AG09309 (cell line): ENCODE data around the gene LRCOL1.
"Not testable (repeated sequence)": the region's sequence is repeated elsewhere in the genome, so short reads cannot be mapped to it uniquely, and the experiment has no call there.

Experiments used
- DNase-seq: peaks from one replicate; pipeline ENCODE4 v3.0.0-alpha.2; 2010; ENCODE audit warnings: low read depth
- H3K4me3 ChIP-seq: 2 replicates; pipeline ENCODE4 v1.5.1; 2011; ENCODE audit warnings: mild to moderate bottlenecking, low read depth, low read length, moderate library complexity; ENCODE audit not compliant: control insufficient read depth
- TF ChIP-seq, protein P1 (sequence below): IDR thresholded peaks from 2 replicates; pipeline ENCODE4 v1.5.1; 2011; ENCODE audit warnings: mild to moderate bottlenecking, low read depth, low read length, inconsistent platforms; ENCODE audit not compliant: insufficient read depth, control insufficient read depth; ENCODE audit errors: missing control alignments

The LRCOL1 gene

DNA sequence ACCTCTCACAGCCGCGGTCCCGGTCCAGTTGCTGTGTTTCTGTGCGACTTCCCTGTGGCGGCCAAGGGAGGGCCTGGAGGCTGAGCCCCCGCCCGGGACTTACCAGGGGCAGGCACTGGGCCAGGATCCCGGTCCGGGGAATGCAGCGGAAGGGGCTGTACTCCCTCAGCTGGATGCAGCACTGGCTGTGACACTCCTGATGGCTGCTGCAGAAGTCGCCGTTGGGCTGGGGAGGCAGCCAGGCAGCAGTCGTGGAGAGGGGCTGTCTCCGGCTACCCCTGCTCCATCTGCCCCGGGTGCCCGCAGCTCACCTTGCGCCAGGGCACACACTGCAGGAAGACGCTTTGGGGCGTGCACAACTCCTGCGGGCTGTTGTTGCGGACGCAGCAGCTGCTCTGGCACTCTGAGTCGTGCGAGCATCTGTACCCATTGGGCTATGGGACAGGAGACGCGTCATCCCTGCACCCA, 6.2 kb downstream of the LRCOL1 start:
- TF ChIP-seq, protein P1, sequence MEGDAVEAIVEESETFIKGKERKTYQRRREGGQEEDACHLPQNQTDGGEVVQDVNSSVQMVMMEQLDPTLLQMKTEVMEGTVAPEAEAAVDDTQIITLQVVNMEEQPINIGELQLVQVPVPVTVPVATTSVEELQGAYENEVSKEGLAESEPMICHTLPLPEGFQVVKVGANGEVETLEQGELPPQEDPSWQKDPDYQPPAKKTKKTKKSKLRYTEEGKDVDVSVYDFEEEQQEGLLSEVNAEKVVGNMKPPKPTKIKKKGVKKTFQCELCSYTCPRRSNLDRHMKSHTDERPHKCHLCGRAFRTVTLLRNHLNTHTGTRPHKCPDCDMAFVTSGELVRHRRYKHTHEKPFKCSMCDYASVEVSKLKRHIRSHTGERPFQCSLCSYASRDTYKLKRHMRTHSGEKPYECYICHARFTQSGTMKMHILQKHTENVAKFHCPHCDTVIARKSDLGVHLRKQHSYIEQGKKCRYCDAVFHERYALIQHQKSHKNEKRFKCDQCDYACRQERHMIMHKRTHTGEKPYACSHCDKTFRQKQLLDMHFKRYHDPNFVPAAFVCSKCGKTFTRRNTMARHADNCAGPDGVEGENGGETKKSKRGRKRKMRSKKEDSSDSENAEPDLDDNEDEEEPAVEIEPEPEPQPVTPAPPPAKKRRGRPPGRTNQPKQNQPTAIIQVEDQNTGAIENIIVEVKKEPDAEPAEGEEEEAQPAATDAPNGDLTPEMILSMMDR, result no peak
- H3K4me3 ChIP-seq, result no peak overlapping the region
- no peak for DNase-seq

DNA sequence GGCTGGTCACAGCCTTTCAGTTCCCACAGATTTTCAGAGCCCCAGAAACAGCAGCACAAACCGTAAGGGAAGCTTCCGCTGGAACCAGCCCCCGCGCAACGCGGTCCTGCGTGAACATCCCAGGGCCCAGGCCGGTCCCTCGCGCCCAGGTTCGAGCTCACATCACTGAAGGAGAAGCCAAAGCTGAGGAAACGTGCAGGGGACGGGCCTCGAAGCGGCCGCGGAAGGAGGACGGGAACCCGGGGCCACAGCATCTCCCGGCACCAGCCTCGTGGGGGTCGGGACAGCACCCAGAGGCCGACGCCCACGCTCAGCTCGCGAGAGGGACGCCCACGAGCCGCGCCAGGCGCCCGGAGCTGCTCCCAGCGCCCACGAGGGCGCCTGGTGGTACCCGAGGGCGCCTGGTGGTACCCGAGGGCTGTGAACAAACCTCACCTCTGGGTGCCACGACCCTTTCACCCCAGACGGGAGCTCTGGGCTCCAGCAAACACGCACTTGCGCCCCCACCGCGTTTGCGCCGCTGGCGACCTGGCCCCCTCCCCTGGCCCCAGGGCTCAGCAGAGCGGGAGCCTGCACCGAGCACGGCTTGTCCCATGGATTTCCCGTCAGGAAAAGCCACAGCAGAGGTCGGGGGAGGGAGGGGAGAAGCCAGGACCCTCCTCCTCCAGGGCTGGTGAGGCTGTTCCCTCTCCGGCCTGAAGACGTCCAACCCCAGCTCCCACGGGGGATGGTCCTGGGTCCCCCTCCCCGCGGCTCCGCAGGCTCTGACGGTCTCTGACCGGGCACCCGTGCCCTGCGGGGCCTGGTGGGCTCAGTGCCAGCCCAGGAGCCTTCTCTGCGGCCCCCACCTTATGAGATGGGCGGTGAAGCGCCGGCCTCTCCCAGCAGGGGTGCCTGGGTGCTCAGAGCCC, 6.9 kb downstream of the LRCOL1 start:
- TF ChIP-seq, protein P1, result no peak
- H3K4me3 ChIP-seq, result no peak overlapping the region
- no peak for DNase-seq

DNA sequence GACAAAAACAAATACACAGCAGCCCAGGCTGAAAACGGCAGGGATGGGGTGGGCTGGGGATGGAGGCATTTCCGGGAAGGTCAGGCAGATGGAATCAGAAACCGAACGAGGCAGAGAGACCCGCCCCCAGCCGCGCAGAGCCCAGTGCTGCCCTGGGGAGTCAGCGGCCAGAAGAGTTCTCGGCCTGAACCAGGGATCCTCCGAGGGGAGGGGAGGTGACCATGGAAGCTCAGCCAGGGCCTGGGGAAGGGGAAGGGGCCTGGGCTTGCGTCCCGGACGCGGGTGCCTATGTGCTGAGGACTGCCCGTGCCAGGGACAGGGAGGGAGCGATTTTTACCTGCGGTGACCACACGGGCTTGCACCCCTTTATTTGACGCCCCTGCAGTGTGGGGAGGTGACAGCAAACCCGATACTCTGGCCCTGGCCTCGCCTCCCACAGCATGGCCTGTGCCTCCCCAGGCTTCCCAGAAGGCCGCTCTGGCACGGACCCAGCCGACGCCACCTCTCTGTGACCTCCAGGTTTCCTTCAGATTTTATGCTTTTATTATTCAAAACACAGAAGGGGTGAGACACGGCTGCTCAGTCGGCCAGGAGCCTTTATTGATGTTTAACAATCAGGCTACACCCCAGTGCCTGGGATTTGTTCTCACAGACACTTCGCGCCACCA, 7.7 kb downstream of the LRCOL1 start:
- DNase-seq, result no peak

DNA sequence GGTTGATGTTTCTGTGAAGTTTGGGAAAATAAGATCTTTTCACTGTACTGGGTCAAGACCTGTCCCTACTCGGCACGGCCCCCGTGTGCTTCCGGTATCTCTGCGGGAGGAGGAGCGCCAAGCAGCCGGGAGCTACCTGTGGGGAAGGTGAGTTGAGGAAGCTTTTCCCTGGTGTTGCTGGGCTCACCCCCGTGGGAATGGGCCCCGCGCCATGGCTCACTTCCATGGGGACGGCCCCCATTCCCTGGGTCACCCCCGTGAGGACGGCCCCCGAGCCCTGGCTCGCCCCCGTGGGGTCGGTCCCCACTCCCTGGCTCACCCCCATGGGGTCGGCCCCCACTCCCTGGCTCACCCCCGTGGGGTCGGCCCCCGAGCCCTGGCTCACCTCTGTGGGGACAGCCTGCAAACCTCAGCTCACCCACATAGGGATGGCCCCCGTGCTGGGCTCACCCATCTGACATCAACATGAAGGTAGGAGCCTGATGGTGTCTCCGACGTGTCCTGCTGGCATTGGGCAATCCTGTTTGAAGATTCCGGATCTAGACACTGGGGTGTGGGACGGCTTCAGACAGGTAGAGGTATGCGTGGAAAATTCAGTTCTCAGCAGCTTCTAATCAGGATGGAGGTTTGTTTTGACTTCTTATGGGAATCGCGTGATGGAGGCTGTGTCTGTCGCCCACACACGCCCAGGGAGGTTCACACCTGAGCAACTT, 9.1 kb downstream of the LRCOL1 start:
- TF ChIP-seq, protein P1, result no peak
- no peak for DNase-seq
- H3K4me3 ChIP-seq, result no peak overlapping the region; the same call in 1 of the 2 replicates

More for the DNA sequence above, 7.7 kb downstream of the LRCOL1 start:
- TF ChIP-seq, protein P1, result no peak
- H3K4me3 ChIP-seq, result no peak overlapping the region

DNA sequence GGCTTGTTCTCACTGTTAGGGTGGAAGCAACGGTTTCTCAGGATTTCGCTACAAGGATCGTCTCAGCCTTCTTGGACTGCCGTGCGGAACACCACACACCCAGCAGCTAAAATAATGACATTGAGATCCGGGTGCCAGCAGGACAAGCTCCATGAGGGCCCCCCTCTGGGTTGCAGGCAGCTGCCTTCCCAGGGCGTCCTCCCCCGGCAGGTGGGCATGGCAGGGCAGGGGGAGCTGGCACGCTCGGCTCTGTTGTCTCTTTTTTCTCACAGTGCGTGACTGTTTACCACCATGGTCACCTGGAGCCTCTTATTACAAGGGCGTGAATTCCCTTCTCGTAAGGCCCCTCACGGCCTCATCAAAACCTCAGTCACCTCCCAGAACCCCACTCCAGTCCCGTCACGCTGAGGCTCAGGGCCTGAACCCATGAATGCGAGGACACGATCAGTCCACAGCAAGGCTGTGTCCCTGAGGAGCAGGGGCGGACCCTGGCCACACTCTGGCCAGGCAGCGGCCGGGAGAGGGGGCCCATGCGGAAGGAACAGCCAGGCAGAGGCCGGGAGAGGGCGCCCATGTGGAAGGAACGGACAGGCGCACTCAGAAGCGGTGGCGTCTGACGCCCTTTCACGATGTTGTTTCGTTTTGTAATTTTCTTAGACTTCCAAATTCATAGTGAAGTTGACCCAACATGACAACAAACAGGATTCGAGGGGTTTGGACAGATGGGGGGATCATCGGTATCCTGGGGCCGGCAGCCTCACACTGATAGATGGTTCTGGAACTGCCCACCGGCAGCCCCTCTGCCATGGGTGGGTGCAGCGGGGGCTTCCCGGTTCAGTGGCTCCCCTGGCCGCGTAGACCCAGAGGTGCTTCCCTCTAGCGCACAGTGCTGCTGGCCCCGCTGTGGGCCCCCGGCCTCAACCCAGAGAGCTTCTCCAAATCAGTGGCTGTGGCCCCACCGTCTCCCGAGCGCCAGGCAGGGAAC, 10.0 kb downstream of the LRCOL1 start:
- TF ChIP-seq, protein P1, result peak; percentile 82
- no peak for DNase-seq
- peak overlapping the region; percentile 54 for H3K4me3 ChIP-seq

DNA sequence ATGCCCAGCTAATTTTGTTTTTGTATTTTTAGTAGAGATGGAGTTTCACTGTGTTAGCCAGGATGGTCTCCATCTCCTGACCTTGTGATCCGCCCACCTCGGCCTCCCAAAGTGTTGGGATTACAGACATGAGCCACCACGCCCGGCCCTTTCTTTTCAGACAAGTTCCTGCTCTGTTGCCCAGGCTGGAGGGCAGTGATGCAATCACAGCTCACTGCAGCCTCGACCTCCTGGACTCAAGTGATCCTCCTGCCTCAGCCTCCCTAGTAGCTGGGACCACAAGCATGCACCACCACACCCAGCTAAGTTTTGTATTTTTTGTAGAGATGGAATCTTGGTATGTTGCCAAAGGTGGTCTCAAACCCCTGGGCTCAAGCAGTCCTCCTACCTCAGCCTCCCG, 10.9 kb downstream of the LRCOL1 start:
- not testable (repeated sequence) for DNase-seq, H3K4me3 ChIP-seq
